Sigmoid colon (tissue), 4 donors: ENCODE results near the gene C1R.
A peak's percentile ranks its signal among the peaks of the same experiment; 100 is the strongest.

Experiments used
- CTCF ChIP-seq, 4 experiments: fragments of 450-650 bp in 3 of 4; fragments of 200-600 bp in 1 of 4; IDR thresholded peaks; one replicate each; pipeline ENCODE4 v1.5.1; 2016 to 2019; ENCODE audit warnings: antibody characterized with exemption in 4 of 4, mild to moderate bottlenecking in 3 of 4, moderate library complexity in 2 of 4
- EP300 ChIP-seq, 4 donors: sonication (generic); formaldehyde crosslinking; IDR thresholded peaks; one replicate each; pipeline ENCODE4 v1.6.1; 2017; ENCODE audit warnings: antibody characterized with exemption in 4 of 4
- POLR2A ChIP-seq, 2 donors: fragments of 450-650 bp; IDR thresholded peaks; one replicate each; pipeline ENCODE4 v1.6.1; 2016; ENCODE audit warnings: antibody characterized with exemption in 2 of 2, mild to moderate bottlenecking in 2 of 2, moderate library complexity in 2 of 2
- POLR2AphosphoS5 ChIP-seq, 4 donors: sonication (generic); formaldehyde crosslinking; IDR thresholded peaks; one replicate each; pipeline ENCODE4 v1.6.1; 2017; ENCODE audit warnings: antibody characterized with exemption in 4 of 4

GRCh38 chr12:7061138-7061537, 31.1 kb downstream of the C1R start:
- TF ChIP-seq CTCF (IDR thresholded peaks at IDR 0.05): peak in 1 of 4 experiments; percentile 10
- TF ChIP-seq POLR2A (IDR thresholded peaks at IDR 0.05): no peak
- TF ChIP-seq EP300 (IDR thresholded peaks at IDR 0.05): no peak
- no peak for TF ChIP-seq POLR2AphosphoS5 (IDR thresholded peaks at IDR 0.05)
